Osteoblast (primary cell): ENCODE results near the gene GINS3. TPM values are rescaled to one million over a fixed set of nuclear protein-coding genes. Genes with fewer than 3 reads are reported as not detected.

ENCODE experiments used
- DNase-seq: peaks from one replicate; pipeline ENCODE4 v3.0.0; 2011; ENCODE audit warnings: low spot score, mixed read lengths; ENCODE audit not compliant: insufficient read length; ENCODE audit errors: missing footprints
- H2AFZ ChIP-seq: 2 replicates; pipeline ENCODE4 v1.6.0; 2011; ENCODE audit warnings: mild to moderate bottlenecking, low read length
- H3K27ac ChIP-seq: 2 replicates; pipeline ENCODE4 v1.5.1; 2011; ENCODE audit warnings: mild to moderate bottlenecking, low read depth, low read length, moderate library complexity
- H3K27me3 ChIP-seq: 2 replicates; pipeline ENCODE4 v1.6.0; 2012; ENCODE audit warnings: mild to moderate bottlenecking, control low read depth, inconsistent platforms, low read length, moderate library complexity; ENCODE audit not compliant: insufficient read depth
- H3K36me3 ChIP-seq: 2 replicates; pipeline ENCODE4 v1.5.1; 2011; ENCODE audit warnings: mild to moderate bottlenecking, low read length, control low read depth, moderate library complexity; ENCODE audit not compliant: insufficient read depth
- H3K4me1 ChIP-seq: 2 replicates; pipeline ENCODE4 v1.5.1; 2011; ENCODE audit warnings: mild to moderate bottlenecking, low read length, control low read depth, moderate library complexity; ENCODE audit not compliant: insufficient read depth
- H3K4me2 ChIP-seq: 2 replicates; pipeline ENCODE4 v1.6.0; 2011; ENCODE audit warnings: mild to moderate bottlenecking, low read length; ENCODE audit not compliant: insufficient read depth
- H3K4me3 ChIP-seq: fragments of 200-600 bp; sonication (generic); 3 replicates; pipeline ENCODE4 v1.5.1; 2012; ENCODE audit warnings: mild to moderate bottlenecking, low read length, inconsistent platforms; ENCODE audit not compliant: insufficient read depth
- H3K79me2 ChIP-seq: 2 replicates; pipeline ENCODE4 v1.6.0; 2012; ENCODE audit warnings: mild to moderate bottlenecking, low read length, control low read depth, inconsistent platforms; ENCODE audit not compliant: insufficient read depth
- H3K9me3 ChIP-seq: 2 replicates; pipeline ENCODE4 v1.5.1; 2011; ENCODE audit warnings: low read depth, low read length, control low read depth
- H4K20me1 ChIP-seq: 2 replicates; pipeline ENCODE4 v1.6.0; 2012; ENCODE audit warnings: mild to moderate bottlenecking, low read length, control low read depth; ENCODE audit not compliant: insufficient read depth
- CTCF ChIP-seq: IDR thresholded peaks from 2 replicates; pipeline ENCODE4 v1.5.1; 2011; ENCODE audit warnings: mild to moderate bottlenecking, low read depth, low read length, moderate library complexity; ENCODE audit errors: extremely low read depth
- total RNA-seq: library from RNA; depleted of rRNA; stranded (reverse); fragments of >200 nt; gene quantifications from 2 replicates; pipeline ENCODE4 v1.2.3, GENCODE V29; 2012

The GINS3 gene
- total RNA-seq, 1 donor = 1.1 TPM

- Histone ChIP-seq H3K4me2 (no peak overlapping the region), H2AFZ (no peak overlapping the region), H3K4me3 (no peak overlapping the region), H3K79me2 (no peaks in the 10 kb centered on the region), H3K9me3 (peaks cover 3% of the 10 kb centered on the region), H4K20me1 (no peaks in the 10 kb centered on the region), H3K4me1 (no peaks in the 10 kb centered on the region), H3K27me3 (peaks cover 4% of the 10 kb centered on the region), H3K27ac (no peak overlapping the region), H3K36me3 (no peaks in the 10 kb centered on the region)
- DNase-seq = no peak
- no peak for TF ChIP-seq CTCF
These were observed 30.5 kb upstream of the GINS3 start for GRCh38 chr16:58361726-58362125.

DNA sequence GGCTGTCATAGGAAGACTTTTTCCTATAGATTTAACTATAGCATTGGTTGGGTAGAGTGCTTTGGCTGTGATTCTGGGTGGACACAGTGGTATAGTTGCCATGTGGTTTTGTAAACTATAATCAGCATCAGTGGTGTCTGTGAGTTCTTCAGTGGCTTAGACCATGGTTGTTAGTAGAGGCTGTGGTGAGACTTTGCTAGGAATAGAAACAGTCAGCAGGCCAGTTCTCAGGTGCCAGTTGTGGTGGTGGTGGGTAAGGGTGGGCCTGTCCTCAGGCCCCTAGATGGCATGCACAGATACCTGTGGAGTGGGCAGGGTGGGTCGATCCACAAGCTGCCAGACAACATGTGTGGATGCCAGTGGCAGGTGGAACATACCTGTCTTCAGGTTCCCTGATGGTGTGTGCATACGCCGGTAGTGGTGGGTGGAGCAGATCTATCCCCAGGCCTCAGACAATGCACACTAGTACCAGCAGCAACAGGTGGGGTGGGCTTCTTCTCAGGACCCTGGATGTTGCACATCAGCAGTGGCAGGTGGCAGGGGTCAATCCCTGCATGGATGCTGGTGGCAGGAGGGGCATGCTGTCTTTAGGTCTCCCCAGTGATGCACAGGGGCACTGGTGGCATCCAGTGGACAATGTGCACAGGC is 28.4 kb upstream of the GINS3 start:
- Histone ChIP-seq H2AFZ (no peak overlapping the region), H3K4me1 (no peaks in the 10 kb centered on the region), H3K36me3 (no peaks in the 10 kb centered on the region), H3K4me3 (no peak overlapping the region), H3K4me2 (no peak overlapping the region), H4K20me1 (no peaks in the 10 kb centered on the region), H3K27ac (no peak overlapping the region), H3K9me3 (peaks cover 3% of the 10 kb centered on the region), H3K27me3 (peaks cover 7% of the 10 kb centered on the region), H3K79me2 (no peaks in the 10 kb centered on the region)
- no peak for TF ChIP-seq CTCF
- no peak for DNase-seq

DNA sequence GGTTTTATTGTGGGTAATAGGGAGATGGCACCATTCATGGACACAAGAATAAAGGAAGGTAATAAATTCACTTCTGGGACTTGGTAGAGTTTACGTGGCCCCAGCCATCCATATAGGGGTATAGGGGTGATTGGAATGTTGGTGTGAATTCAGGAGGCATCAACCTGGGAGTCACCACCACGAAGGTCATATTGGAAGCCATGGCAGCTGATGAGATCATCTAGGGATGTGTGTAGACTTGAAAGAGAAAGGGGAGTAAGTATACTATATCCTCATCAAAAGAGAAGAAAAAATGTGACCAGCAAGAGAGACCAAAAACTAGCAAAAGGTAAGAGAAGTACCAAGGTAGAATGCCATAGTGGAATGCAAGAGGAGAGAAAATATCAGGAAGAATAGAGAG is 26.6 kb upstream of the GINS3 start:
- Histone ChIP-seq H3K9me3 (no peaks in the 10 kb centered on the region), H3K4me1 (no peaks in the 10 kb centered on the region), H3K27me3 (peaks cover 10% of the 10 kb centered on the region), H3K36me3 (no peaks in the 10 kb centered on the region), H3K4me3 (no peak overlapping the region), H2AFZ (no peak overlapping the region), H3K79me2 (no peaks in the 10 kb centered on the region), H3K27ac (no peak overlapping the region), H3K4me2 (no peak overlapping the region), H4K20me1 (no peaks in the 10 kb centered on the region)
- no peak for TF ChIP-seq CTCF
- DNase-seq = no peak

GRCh38 chr16:58366247-58367031 is 25.8 kb upstream of the GINS3 start:
- H3K79me2 ChIP-seq = no peaks in the 10 kb centered on the region
- no peak overlapping the region for H3K4me3 ChIP-seq
- H2AFZ ChIP-seq = no peak overlapping the region
- TF ChIP-seq CTCF = no peak
- H3K27me3 ChIP-seq = peaks cover 10% of the 10 kb centered on the region
- no peak overlapping the region for H3K27ac ChIP-seq
- no peak for DNase-seq
- H3K36me3 ChIP-seq = no peaks in the 10 kb centered on the region
- H3K4me2 ChIP-seq = no peak overlapping the region
- no peaks in the 10 kb centered on the region for H4K20me1 ChIP-seq
- H3K4me1 ChIP-seq = no peaks in the 10 kb centered on the region
- H3K9me3 ChIP-seq = no peaks in the 10 kb centered on the region
